HG02970 (cell line): ENCODE measurements around the gene DAP.
"Not testable (repeated sequence)": the region's sequence is repeated elsewhere in the genome, so short reads cannot be mapped to it uniquely, and the experiment has no call there.

Source experiments
- ATAC-seq: cut with Tn5 transposase; IDR thresholded peaks from one replicate; pipeline ENCODE4 v1.9.1; 2021; ENCODE audit warnings: mild to moderate bottlenecking, moderate library complexity, moderate number of reproducible peaks; ENCODE audit not compliant: unreplicated experiment, low FRiP score

The DAP gene

DNA sequence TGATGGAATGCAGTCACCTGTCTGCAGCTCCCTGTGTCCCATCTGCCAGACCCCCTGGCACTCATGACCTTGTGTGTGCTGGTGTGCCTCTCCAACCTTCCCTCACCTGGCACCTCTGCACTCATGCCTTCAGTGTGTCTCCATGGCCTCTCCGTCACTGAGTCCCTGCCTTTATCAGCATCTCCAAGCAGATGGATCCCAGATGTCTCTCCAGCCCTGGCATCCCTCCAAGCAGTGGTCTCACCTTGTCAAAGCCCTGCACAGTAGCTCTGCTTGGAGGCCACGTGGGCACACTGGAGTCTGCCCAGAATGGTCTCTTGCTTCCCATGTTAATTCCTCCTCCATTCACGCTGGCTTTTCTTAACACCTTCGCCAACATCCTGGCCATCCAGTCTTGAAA, 84.8 kb downstream of the DAP start:
- ATAC-seq = no peak

- ATAC-seq = no peak
Observed at GRCh38 chr5:10675177-10675700, 85.8 kb downstream of the DAP start.

- ATAC-seq = no peak
Observed at GRCh38 chr5:10674582-10674981, 86.5 kb downstream of the DAP start.

GRCh38 chr5:10674096-10674495, 86.9 kb downstream of the DAP start:
- no peak for ATAC-seq

DNA sequence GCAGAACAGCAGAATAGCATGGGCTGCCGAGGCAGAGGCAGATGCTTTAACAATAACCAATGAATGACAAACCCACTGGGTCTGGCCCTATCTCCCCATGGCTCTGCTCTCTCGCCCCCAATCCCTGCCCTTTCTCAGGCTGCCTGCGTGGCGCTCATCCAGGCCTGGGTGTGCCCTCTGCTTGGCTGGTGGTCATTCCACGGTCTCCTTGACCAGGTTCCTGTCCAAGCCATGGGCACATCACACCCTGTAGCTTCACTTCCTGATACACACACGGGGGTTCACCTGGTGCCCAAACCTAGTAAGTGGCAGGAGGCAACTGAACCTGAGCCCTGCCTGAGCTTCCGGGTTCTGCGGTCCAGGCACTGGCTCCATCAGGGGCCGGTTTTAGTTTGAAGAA, 87.6 kb downstream of the DAP start:
- ATAC-seq = no peak

GRCh38 chr5:10673017-10673389, 88.0 kb downstream of the DAP start:
- no peak for ATAC-seq

DNA sequence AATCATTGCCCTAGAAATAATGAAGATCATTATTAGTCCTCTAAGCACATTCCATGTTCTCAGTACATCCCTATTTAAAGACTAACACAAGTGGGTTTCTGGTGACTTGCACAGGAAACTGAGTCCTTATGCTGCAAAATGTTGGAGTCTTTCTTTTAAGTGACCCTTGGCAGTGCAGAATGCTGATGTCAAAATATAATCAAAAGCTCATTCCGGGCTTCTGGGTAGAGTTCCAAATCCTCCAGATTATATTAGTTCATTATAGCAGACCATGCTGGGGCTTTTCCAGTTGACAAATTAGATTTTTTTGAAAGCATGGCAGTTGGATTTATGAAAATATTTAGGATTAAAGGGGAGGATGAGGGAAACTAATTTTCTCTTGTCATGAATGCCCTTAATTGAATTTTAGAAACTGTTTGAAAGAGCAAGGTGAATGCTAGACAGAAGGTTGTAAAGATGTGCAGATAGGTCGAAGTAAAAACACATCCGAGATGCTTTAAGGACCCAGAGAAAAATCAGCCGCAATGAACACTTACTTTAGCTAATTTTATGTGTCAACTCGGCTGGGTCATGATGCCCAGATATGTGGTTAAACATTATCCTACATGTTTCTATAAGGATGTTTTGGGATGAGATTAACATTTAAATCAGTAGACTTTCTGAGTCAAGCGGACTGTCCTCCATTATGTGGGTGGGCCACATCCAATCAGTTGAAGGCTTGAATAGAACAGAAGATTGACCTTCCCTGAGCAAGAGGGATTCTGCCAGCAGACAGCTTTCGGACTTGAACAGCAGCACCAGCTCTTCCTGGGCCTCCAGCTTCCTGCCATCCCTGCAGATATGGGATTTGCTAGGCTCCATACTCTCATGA, 88.7 kb downstream of the DAP start:
- no peak for ATAC-seq

DNA sequence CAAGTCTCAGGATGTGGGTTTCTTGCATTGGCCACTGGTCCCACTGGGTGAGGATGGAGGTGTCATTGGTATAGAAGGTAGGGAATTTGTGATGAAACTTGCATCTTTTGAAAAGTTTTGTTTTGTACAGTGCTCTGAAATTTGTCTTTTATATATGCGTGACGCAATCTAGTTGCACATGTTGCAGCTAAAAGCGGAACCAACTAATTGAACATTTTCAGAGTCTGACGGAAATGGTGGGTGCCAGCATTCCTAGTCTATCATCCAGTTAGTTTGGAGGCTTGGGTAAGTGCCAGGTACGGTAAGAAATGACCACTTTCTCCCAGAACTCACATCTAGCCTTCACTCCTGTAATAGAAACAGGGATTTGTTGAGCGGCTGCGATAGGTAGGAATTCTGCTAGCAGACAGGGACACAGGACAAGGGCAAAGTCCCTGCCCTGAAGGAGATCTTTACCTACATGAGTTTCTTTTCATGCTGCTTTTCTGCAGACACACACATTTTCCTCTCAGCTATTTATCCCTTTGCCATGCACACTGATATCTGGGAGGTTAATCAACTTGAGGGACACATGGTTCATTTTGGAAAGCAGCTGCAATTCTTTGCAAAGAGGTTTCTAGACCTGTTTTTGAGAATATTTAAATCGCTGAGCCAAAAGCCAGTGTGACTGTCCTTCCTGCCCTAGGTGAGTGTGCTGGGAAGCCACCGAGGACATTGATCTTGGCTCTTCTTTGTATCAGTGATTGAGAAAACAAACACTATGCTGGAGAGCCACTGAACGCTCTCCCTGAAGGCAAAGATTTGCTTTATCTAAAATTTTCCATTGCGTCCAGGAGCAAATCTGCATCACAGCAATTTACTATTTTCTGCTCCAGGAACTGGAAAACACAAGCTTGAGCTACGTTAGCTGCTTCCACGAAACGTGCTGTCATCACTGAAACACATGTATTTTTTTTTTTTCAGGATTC, 89.7 kb downstream of the DAP start:
- no peak for ATAC-seq

- ATAC-seq = no peak
Observed at GRCh38 chr5:10669983-10670382, 91.1 kb downstream of the DAP start.

DNA sequence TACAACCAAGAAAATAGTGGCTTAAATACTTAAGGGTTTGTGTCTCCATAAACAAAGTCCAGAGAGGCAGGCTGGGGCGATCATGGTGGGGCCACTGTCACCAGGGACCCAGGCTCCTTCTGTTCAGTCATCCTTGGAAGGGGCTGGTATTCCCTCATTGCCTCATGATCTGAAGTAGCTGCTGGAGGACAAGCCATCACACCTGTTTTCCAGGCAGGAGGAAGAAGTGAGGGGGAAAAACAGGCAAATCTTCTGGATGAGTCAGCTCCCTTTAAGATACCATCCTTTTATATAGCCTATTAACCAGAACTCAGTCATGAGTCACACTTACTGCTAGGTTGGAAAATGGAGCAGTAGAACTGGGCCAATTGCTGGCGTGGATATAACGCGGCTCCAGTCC, 92.3 kb downstream of the DAP start:
- ATAC-seq = no peak

GRCh38 chr5:10667431-10668057, 93.5 kb downstream of the DAP start:
- ATAC-seq = no peak

- no peak for ATAC-seq
Observed at GRCh38 chr5:10666531-10667299, 94.3 kb downstream of the DAP start.

DNA sequence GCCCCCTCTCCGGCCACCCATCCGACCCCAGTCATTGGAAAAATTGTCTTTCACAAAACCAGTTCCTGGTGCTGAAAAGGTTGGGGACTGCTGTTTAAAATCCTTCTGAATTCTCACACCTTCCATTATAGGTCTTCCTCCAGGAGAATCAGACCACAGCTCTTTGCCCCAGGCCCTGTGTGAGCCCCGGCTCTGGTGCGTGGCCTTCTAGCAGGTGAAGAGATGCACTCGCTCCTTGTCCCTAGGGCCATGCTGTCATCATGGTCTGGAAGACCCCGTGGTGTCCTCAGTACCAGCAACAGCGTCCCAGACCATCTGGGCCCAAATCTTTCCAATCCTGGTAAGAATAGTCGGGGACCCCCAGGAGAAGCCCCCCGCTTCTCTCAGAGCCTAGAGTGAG, 95.2 kb downstream of the DAP start:
- no peak for ATAC-seq

DNA sequence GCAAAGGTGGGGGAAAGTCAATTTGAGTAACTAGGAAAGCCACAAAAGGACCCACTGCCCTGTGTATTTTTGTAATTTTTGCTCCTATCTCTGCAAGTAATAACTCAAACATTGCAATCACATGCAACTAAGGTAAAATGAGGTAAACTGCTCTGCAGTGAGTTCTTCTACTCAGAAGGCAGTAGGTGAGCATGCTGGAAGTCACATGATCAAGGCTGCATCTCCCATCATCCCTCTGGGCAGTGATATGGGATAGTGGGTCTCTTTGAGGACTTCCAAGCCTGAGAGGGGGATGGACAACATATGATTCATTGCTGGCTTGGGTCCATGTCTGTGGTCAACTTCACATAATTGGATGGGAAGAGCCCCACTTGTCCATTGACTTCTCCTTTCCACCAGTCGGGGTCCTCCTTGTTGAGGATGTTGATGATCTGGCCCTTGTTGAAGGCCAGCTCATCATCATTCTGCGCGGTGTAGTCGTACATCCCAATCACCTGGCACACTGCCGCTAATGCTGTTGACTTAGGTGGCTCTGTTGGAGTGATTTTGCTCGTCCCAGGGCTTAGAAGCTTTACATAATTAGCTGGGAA, 96.8 kb downstream of the DAP start:
- not testable (repeated sequence) for ATAC-seq

DNA sequence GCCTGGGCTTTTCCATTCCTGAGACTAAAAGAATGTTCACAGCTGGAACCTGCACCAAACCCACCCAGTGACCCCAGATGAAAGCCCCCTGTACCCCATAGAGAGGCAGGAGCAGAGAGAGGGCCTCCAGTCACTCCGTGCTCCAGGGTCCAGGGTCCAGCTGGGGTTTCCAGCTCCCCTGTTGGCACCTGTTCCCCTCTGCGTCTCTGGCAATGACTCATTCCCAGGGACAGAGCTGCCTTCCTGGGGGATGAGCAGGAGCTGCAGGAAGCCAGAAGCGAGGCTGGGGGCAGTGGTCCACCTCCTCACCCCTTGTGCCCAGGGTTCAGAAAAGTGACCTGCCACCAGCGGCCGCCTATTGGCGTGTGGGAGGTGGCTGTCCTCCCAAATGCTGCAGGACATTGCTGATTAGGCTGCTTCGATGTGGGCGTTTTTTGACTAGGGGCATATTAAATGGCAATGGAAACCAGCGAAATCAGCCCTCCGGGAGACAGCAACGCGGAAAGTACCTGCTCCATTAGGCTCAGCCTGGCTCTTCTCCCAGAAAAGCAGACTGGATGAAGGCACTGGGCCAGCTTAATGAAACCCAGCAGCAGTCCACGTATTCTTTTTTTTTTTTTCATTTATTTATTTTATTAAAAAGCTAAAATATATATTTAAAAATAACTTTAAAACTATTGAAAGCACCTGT, 97.4 kb downstream of the DAP start:
- ATAC-seq = no peak

- no peak for ATAC-seq
Observed at GRCh38 chr5:10662661-10663488, 98.2 kb downstream of the DAP start.

GRCh38 chr5:10662083-10662482, 99.0 kb downstream of the DAP start:
- no peak for ATAC-seq

DNA sequence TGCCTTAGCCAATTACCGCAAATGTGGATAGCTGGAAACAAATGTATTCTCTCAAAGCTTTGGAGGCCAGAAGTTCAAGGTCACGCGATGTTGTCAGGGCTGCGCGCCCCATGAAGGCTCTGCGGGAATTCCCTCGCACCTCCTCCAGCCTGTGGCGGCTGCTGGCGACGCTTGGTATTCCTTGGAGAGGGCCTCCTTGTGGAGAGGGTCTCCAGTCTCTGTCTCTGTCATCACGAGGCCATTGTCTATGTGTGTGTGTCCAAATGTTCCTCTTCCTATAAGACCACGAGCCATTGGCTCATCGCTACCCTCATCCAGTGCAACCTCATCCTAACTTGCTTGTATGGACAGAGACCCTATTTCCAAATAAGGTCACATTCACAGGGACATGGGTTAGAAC, 99.6 kb downstream of the DAP start:
- ATAC-seq = no peak
